NCI-H146 (cell line): ENCODE results near the gene AGMO.

Experiments used
- DNase-seq: peaks from one replicate; lab custom pipeline; 2025; lab: John Stamatoyannopoulos, UW

The AGMO gene

GRCh38 chr7:15397159-15397550 is 164.7 kb downstream of the AGMO start:
- DNase-seq = no peak

DNA sequence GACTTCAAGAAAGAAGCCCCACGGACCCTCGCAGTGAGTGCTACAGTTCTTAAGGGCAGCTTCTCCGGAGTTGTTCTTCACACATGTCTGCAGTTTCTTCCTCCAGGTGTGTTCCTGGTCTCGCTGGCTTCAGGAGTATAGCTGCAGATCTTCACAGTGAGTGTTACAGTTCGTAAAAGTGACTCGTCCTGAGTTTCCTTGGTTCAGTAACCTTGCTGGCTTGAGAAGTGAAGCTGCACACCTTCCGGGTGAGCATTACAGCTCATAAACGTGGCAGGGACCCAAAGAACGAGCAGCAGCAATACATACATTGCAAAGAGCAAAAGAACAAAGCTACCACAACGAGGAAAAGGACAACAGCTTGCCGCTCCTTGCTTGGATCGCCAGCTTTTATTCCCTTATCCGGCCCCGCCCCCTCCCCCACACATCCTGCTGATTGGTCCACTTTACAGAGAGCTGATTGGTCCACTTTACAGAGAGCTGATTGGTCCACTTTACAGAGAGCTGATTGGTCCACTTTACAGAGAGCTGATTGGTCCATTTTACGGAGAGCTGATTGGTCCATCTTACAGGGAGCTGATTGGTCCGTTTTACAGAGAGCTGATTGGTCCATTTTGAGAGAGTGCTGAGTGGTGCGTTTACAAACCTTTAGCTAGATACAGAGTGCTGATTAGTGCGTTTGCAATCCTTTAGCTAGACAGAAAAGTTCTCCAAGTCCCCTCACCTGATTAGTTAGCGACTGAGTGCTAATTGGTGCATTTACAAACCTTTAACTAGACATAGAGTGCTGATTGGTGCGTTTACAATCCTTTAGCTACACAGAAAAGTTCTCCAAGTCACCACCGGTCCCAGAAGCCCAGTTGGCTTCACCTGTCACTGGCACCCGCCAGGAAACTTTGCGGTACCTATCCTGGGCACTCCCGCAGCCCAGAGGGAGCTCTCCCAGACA is 165.3 kb downstream of the AGMO start:
- DNase-seq = no peak

- peak; percentile 23 for DNase-seq
Measured at GRCh38 chr7:15389073-15389472, 172.7 kb downstream of the AGMO start.

DNA sequence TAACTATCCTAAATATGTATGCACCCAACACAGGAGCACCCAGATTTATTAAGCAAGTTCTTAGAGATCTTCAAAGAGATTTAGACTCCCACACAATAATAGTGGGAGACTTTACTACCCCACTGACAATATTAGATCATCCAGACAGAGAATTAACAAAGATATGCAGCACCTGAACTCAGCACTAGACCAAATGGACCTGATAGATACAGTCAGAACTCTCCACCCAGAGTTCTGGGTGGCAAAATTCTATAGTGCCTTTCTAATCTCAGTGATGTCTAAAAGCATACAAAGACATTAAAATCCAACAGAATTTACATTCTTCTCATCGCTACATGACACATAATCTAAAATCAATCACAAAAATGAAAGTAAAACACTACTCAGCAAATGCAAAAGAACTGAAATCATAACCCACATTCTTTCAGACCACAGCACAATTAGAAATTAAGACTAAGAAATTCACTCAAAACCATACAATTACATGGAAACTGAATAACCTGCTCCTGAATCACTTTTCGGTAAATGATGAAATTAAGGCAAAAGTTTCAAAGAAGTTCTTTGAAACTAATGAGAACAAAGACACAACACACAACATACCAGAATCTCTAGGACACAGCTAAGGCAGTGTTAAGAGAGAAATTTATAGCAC is 183.2 kb downstream of the AGMO start:
- no peak for DNase-seq

DNA sequence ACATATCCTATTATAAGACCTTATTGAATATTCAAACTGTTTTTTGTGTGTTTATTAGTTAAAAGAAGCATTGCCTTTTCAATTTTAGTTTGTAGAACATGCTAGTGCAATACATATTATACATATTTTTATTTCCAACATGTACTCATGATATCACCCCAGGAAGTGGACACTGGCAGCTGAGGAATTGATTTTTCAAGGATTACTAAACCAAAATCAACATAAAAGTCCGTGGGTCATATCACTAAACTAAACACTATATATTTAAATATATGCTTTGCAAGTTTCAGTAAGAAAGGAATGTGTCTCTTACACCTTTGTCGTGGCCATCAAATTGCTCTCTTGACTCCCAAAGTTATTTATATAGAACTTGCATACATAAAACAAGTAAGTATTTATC is 185.2 kb downstream of the AGMO start:
- DNase-seq = peak; percentile 43

- no peak for DNase-seq
Measured at GRCh38 chr7:15370441-15370840, 191.4 kb downstream of the AGMO start.

GRCh38 chr7:15368653-15369052 is 193.2 kb downstream of the AGMO start:
- no peak for DNase-seq

GRCh38 chr7:15367897-15368296 is 193.9 kb downstream of the AGMO start:
- DNase-seq = no peak

- DNase-seq = no peak
Measured at GRCh38 chr7:15358112-15358511, 203.7 kb downstream of the AGMO start.

- no peak for DNase-seq
Measured at GRCh38 chr7:15352421-15353206, 209.2 kb downstream of the AGMO start.

- DNase-seq = no peak
Measured at GRCh38 chr7:15345216-15345615, 216.6 kb downstream of the AGMO start.

GRCh38 chr7:15341817-15342216 is 220.0 kb downstream of the AGMO start:
- no peak for DNase-seq

GRCh38 chr7:15336146-15336545 is 225.7 kb downstream of the AGMO start:
- DNase-seq = no peak

GRCh38 chr7:15335390-15335789 is 226.4 kb downstream of the AGMO start:
- DNase-seq = peak; percentile 23

DNA sequence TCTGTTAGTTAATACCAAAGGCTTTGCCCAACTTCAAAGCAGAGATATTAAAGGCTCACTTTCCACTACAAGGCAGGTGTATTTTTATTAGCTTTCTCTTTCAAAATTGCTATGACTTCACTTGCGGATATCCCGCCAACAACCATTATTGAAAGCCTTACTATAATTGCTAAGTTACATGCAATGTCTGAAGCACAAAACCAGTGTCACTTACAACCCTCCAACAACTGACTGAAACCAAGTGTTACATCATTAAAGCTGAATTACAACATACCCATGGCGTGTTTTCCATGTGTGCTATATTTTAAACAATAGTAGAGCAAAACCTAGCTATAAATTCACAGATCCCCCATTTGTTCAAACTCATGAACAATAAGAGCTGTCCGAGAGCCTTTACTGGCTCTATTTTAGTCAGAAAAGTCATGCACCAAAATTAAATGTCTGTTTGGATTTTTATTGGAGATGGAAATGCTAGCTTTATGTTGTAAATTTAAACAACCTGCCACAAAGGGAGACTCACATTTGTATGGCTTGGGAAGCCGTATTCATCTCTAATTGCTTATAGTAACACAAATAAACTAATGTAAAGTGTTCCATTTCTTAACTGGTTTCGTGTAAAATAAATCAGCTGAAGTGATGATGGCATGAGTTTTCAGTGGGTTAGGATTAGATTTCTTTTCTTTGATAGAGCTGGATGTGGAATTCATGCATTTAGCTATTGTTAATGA is 227.1 kb downstream of the AGMO start:
- DNase-seq = peak; percentile 96

- peak; percentile 92 for DNase-seq
Measured at GRCh38 chr7:15332956-15333355, 228.9 kb downstream of the AGMO start.

GRCh38 chr7:15330943-15331342 is 230.9 kb downstream of the AGMO start:
- DNase-seq = peak; percentile 62

- DNase-seq = no peak
Measured at GRCh38 chr7:15327001-15327400, 234.8 kb downstream of the AGMO start.

DNA sequence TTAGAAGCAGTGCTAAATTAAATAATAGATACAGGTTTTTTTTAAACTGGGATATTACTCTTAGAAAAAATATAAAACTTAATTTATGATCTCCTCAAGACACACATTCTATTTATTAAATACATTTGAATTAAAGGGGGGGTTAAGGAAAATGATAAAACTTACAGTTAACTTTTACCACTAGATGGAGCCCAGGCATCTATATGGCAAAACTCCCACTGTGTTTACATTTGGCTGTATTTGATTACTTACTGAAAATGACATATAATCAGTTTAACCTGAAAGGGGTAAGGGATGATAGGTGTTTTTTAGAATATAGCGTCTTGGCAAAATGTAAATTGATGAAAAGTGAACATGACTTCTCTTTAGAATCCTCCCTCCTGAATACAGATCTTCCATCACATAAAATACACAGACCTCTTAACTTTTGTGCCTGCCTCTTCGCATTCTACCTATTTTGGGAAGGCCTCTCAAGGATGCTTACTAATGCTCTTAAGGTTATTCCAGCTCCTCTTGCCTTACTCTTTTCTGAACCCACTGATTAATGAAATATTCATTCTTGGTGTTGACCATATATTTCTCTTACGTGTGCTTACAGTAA is 235.7 kb downstream of the AGMO start:
- DNase-seq = peak; percentile 85

GRCh38 chr7:15323550-15323949 is 238.3 kb downstream of the AGMO start:
- no peak for DNase-seq

DNA sequence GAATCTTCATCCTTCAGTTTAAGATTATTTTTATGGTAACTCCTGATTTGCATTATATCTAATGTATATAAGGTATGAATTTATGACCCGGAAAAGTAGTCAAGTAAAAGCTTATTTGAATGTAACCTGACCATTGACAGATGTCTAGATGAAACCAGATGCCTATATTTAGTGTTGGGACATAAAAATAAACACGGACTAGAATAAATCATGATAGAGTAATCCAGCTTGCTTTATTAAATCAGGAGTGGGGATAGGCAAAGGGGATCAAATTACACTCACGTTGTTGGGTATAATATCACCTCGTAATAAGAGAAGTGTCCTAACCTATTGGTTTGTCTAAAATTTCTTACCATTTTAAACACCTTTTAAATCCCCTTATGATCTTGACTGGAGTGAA is 244.6 kb downstream of the AGMO start:
- DNase-seq = no peak
